HepG2 (cell line): ENCODE measurements around the gene USP32. TPM values are rescaled to one million over a fixed set of nuclear protein-coding genes. Genes with fewer than 3 reads are reported as not detected.

Experiments used
- MIXL1 ChIP-seq: IDR thresholded peaks from 2 replicates; pipeline ENCODE4 v1.6.1; 2016
- NFAT5 ChIP-seq: sonication (generic); formaldehyde crosslinking; IDR thresholded peaks from 2 replicates; pipeline ENCODE4 v1.4.0; 2020; ENCODE audit warnings: missing genetic modification reagents
- SMC3 ChIP-seq: IDR thresholded peaks from 2 replicates; pipeline ENCODE4 v1.6.1; 2011; ENCODE audit warnings: low read length, improper control_type of control experiment
- TMF1 ChIP-seq: sonication (generic); formaldehyde crosslinking; IDR thresholded peaks from 2 replicates; pipeline ENCODE4 v1.8.1; 2022; ENCODE audit warnings: low read depth, missing genetic modification reagents
- ZFYVE20 ChIP-seq: sonication (generic); formaldehyde crosslinking; IDR thresholded peaks from 2 replicates; pipeline ENCODE4 v1.8.0; 2023; ENCODE audit warnings: low read depth, mild to moderate bottlenecking, moderate library complexity, missing genetic modification reagents, borderline replicate concordance
- polyA plus RNA-seq, 8 experiments: library from polyadenylated mRNA; depleted of rRNA in 3 of 8; stranded (reverse) in 7 of 8; unstranded in 1 of 8; fragments of >200 nt; fragmentation: Illumina TruSeq in 4 of 8; extraction: Trizol in 4 of 8; gene quantifications; 2 replicates each; pipeline versions ENCODE4 v1.2.1 to v1.2.3, GENCODE V29; 2011 to 2016; ENCODE audit warnings: low read depth in 4 of 8, missing spikeins in 1 of 8, mixed read lengths in 1 of 8; ENCODE audit not compliant: insufficient read depth in 1 of 8
- total RNA-seq, 5 experiments: library from RNA; depleted of rRNA; stranded (reverse); fragments of >200 nt; fragmentation: Illumina TruSeq; extraction: Trizol; gene quantifications; 2 replicates each; pipeline ENCODE4 v1.2.3, GENCODE V29; 2016; ENCODE audit warnings: low read depth in 1 of 5
- TF ChIP-seq, protein P1 (sequence below): sonication (generic); formaldehyde crosslinking; IDR thresholded peaks from 2 replicates; pipeline ENCODE4 v1.4.0; 2020; ENCODE audit warnings: mild to moderate bottlenecking, missing genetic modification reagents

The USP32 gene
- total and polyA plus RNA-seq, 2 of the 13 experiments (the other 11 are each of a cell fraction or from before 2014, with no cell fraction given): 24.9 to 39.9 TPM

DNA sequence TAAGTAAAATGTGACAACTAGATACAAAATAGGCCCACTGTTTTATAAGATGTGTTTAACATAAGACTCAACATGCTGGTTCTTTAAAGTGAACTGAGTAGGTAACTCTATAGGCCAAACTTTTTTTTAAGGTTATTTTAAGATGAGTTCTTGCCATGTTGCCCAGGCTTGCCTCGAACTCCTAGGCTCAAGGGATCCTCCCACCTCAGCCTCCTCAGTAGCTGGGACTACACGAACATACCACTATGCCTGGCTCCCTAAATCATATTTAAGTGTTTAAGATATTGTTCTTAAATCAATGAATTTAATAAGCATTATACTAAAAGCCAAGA is 69.9 kb downstream of the USP32 start (continued):
- TF ChIP-seq NFAT5 (CRISPR knock-in tag): no peak
- TF ChIP-seq ZFYVE20 (CRISPR knock-in tag): no peak
- TF ChIP-seq MIXL1 (CRISPR knock-in tag): no peak
- TF ChIP-seq SMC3: no peak
- TF ChIP-seq, protein P1, sequence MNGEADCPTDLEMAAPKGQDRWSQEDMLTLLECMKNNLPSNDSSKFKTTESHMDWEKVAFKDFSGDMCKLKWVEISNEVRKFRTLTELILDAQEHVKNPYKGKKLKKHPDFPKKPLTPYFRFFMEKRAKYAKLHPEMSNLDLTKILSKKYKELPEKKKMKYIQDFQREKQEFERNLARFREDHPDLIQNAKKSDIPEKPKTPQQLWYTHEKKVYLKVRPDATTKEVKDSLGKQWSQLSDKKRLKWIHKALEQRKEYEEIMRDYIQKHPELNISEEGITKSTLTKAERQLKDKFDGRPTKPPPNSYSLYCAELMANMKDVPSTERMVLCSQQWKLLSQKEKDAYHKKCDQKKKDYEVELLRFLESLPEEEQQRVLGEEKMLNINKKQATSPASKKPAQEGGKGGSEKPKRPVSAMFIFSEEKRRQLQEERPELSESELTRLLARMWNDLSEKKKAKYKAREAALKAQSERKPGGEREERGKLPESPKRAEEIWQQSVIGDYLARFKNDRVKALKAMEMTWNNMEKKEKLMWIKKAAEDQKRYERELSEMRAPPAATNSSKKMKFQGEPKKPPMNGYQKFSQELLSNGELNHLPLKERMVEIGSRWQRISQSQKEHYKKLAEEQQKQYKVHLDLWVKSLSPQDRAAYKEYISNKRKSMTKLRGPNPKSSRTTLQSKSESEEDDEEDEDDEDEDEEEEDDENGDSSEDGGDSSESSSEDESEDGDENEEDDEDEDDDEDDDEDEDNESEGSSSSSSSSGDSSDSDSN (CRISPR knock-in tag): no peak
- TF ChIP-seq TMF1: no peak
